Karpas-422 (cell line): Measurements from ENCODE around the gene ZNF138. TPM values are rescaled to one million over a fixed set of nuclear protein-coding genes. Genes with fewer than 3 reads are reported as not detected.

Experiments used
- DNase-seq: peaks from one replicate; pipeline ENCODE4 v3.0.0-alpha.2; 2015
- H2AFZ ChIP-seq: fragments of 200-600 bp; sonication (generic); 2 replicates; pipeline ENCODE4 v1.6.1; 2014; ENCODE audit warnings: antibody characterized with exemption, low read length, mixed read lengths
- H3K27ac ChIP-seq: fragments of 200-600 bp; sonication (generic); 2 replicates; pipeline ENCODE4 v1.5.1; 2014; ENCODE audit warnings: mild to moderate bottlenecking, low read length, moderate library complexity
- H3K27me3 ChIP-seq: fragments of 200-600 bp; sonication (generic); 2 replicates; pipeline ENCODE4 v1.6.1; 2014; ENCODE audit warnings: low read length, mixed read lengths
- H3K36me3 ChIP-seq: fragments of 200-600 bp; sonication (generic); 2 replicates; pipeline ENCODE4 v1.6.1; 2014; ENCODE audit warnings: low read length, mixed read lengths; ENCODE audit not compliant: insufficient read depth
- H3K4me1 ChIP-seq: fragments of 200-600 bp; sonication (generic); 2 replicates; pipeline ENCODE4 v1.6.1; 2014; ENCODE audit warnings: mild to moderate bottlenecking, low read length, mixed read lengths
- H3K4me2 ChIP-seq: fragments of 200-600 bp; sonication (generic); 2 replicates; pipeline ENCODE4 v1.6.1; 2014; ENCODE audit warnings: low read length, low read depth, mild to moderate bottlenecking; ENCODE audit not compliant: poor library complexity, severe bottlenecking
- H3K4me3 ChIP-seq: fragments of 200-600 bp; sonication (generic); 2 replicates; pipeline ENCODE4 v1.5.1; 2014; ENCODE audit warnings: mild to moderate bottlenecking, antibody characterized with exemption, low read length, mixed read lengths
- H3K79me2 ChIP-seq: fragments of 200-600 bp; sonication (generic); 2 replicates; pipeline ENCODE4 v1.6.1; 2014; ENCODE audit warnings: mild to moderate bottlenecking, low read length, mixed read lengths
- H3K9ac ChIP-seq: fragments of 200-600 bp; sonication (generic); 2 replicates; pipeline ENCODE4 v1.6.0; 2014; ENCODE audit warnings: low read length
- H3K9me2 ChIP-seq: fragments of 200-600 bp; sonication (generic), shearing (Covaris generic); replicated peaks from 2 replicates; pipeline ENCODE4 v1.6.0; 2014; ENCODE audit warnings: mild to moderate bottlenecking, low read length, moderate library complexity; ENCODE audit not compliant: insufficient read depth
- H3K9me3 ChIP-seq: fragments of 300-700, 200-600 bp; sonication (generic); 2 replicates; pipeline ENCODE4 v1.6.1; 2014; ENCODE audit warnings: low read length, mixed read lengths
- H4K20me1 ChIP-seq: fragments of 200-600 bp; sonication (generic); 2 replicates; pipeline ENCODE4 v1.6.1; 2014; ENCODE audit warnings: mild to moderate bottlenecking, antibody characterized with exemption, low read length, low read depth; ENCODE audit not compliant: insufficient read depth
- total RNA-seq: library from RNA; depleted of rRNA; stranded (reverse); fragments of >200 nt; shearing (Covaris generic); gene quantifications from 2 replicates; pipeline ENCODE4 v1.2.3, GENCODE V29; 2014; ENCODE audit warnings: low replicate concordance; rRNA removed

The ZNF138 gene
- total RNA-seq, 1 experiment from 2014 or later: 27.2 TPM

DNA sequence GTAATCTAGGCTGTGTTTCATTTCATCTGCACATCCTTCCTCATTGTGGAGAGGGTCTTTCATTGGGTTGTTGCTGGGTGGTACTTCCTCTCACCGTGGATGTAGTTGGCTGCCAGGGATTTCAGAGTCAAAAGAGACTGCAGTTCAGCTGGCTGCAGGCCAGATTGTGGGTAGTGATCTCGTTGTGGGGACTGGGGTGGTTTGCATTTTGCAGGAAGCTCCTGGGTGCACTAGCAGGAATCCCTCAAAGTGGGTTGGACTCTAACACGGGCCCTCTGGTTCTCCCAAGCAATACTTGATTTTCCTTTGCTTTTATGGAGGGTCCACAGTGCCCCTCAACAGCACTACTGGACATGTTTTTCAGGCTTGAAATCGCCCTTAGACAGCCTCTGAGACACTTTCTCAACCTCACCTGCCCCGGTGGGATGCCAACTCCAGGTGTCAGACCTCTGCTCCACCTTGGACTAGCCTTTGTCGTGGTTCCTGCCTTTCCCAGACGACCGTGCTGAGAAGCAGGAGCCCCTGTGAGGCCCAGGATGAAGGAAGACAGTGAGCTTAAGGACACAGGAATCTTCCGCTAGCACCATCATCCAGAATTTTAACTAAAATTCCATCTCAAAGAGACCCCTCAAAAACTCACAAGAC lies 85.0 kb downstream of the ZNF138 start:
- no peak overlapping the region for H2AFZ ChIP-seq
- no peaks in the 10 kb centered on the region for H3K9me2 ChIP-seq
- no peak overlapping the region for H3K27ac ChIP-seq
- no peaks in the 10 kb centered on the region for H4K20me1 ChIP-seq
- H3K4me3 ChIP-seq: no peak overlapping the region
- no peak overlapping the region for H3K9ac ChIP-seq
- H3K9me3 ChIP-seq: no peaks in the 10 kb centered on the region
- no peaks in the 10 kb centered on the region for H3K27me3 ChIP-seq
- DNase-seq: no peak
- no peak overlapping the region for H3K4me2 ChIP-seq
- no peaks in the 10 kb centered on the region for H3K79me2 ChIP-seq
- peaks cover 5% of the 10 kb centered on the region for H3K4me1 ChIP-seq
- no peaks in the 10 kb centered on the region for H3K36me3 ChIP-seq

DNA sequence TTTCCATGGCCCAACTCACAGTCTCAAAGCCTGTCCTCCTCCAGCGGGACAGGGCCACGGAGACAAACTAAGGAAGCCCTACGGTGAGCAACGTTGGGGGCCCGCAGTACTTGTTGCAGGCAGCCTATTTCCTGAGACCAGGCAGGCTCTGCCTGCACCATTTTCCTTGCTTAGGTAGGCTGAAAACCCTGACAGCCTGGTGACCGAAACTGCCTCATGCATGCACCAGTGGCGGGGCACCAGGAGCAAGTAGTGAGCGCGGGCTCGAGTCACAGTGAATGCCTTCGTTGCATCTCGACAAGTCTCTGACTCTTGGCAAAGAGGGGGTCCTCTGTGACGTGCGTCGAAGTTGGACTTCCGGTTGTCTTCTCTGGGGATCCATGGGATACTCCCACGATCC lies 85.6 kb downstream of the ZNF138 start:
- Histone ChIP-seq H3K27me3 (no peaks in the 10 kb centered on the region), H3K9ac (no peak overlapping the region), H3K4me1 (peaks cover 5% of the 10 kb centered on the region), H3K36me3 (no peaks in the 10 kb centered on the region), H3K9me2 (no peaks in the 10 kb centered on the region), H3K27ac (no peak overlapping the region), H2AFZ (no peak overlapping the region), H3K9me3 (no peaks in the 10 kb centered on the region), H4K20me1 (no peaks in the 10 kb centered on the region), H3K4me2 (no peak overlapping the region), H3K4me3 (no peak overlapping the region), H3K79me2 (no peaks in the 10 kb centered on the region)
- DNase-seq: no peak

DNA sequence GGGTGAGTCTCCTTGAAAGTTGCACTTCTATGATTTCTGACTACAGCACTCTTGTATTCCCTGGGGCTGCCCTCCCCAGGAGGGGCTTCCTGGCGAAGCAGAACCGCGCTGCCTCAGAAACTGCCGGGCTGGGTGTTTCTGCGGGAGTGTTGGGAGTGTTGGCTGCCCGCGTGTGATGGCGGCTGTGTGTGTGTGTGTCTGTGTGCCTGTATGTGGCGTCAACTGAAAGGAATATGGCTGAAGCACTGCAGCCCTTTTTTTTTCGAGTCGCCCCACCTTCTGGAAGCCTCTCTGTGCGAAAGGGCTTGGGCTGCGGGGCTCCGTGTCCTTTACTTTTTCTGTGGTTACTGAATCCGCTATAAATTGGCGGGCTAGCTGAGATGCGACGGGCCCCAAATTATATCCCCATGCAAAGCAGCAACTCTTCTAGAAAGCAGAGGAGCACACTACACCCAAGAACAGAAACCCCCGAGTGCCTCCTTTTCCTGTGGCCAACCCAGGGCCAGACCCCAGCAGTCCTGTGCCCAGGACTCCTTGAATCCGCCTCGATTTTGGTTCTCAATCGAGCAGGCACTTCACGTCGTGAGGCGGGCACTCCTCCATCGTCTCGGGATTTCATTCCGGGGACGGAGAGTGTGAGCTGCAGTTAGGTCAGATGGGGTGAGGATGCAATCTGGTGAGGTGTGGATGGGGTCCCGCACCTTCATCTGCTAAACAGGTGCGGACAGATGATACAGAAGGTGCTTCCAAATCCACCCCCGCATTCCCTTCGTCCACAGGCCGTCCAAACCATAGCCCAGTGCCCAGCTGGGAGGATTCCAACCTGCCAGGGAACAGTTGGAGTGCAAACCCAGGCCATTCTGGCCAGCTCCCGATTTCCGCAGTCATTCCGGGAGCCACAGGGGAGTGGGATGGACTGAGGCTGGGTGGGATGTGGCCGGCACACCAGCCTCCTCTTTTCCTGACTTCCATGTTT lies 86.4 kb downstream of the ZNF138 start:
- Histone ChIP-seq H3K27ac (no peak overlapping the region), H3K36me3 (no peaks in the 10 kb centered on the region), H3K4me2 (no peak overlapping the region), H3K4me3 (no peak overlapping the region), H4K20me1 (no peaks in the 10 kb centered on the region), H3K4me1 (peaks cover 5% of the 10 kb centered on the region), H3K9me2 (no peaks in the 10 kb centered on the region), H3K79me2 (no peaks in the 10 kb centered on the region), H2AFZ (no peak overlapping the region), H3K9me3 (no peaks in the 10 kb centered on the region), H3K27me3 (no peaks in the 10 kb centered on the region), H3K9ac (no peak overlapping the region)
- no peak for DNase-seq

DNA sequence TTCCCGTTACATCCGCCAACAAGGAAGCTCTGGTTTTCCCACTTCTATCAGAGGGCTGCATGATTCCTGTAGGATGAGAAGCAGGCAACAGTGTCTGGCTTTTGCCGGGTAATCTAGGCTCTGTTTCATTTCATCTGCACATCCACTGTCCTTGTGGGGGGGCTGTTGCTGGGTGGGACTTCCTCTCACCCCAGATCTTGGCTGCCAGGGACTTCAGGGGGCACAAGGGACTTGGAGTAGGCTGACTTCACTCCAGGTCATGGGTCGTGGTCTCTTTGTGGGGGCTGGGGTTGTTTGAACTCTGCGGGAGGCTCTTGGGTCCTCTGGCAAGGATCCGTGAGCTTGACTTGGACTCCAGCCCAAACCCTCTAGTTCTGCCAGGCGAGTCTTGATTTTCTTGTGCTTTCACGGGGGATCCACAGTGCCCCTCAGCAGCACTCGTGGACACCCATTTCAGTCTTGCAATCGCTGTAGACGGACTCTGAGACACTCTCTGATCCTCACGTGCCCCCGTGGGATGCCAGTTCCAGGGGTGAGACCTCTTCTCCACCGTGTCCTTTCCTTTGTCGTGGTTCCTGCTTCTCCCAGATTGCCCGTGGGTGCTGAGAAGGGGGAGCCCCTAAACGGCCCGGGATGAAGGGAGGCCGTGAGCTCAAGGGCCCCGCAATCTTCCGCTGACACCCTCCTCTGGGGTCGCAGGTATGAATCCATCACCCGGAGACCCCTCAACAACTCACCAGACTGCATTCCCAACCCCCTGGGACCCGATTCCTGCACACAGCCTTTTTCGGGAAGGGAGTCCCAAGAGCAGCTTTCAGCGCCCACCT lies 87.4 kb downstream of the ZNF138 start:
- no peak overlapping the region for H3K9ac ChIP-seq
- peaks cover 5% of the 10 kb centered on the region for H3K4me1 ChIP-seq
- no peaks in the 10 kb centered on the region for H3K9me2 ChIP-seq
- DNase-seq: no peak
- no peaks in the 10 kb centered on the region for H3K9me3 ChIP-seq
- no peaks in the 10 kb centered on the region for H3K27me3 ChIP-seq
- H2AFZ ChIP-seq: no peak overlapping the region
- no peak overlapping the region for H3K4me3 ChIP-seq
- no peaks in the 10 kb centered on the region for H3K36me3 ChIP-seq
- H4K20me1 ChIP-seq: no peaks in the 10 kb centered on the region
- H3K27ac ChIP-seq: no peak overlapping the region
- H3K79me2 ChIP-seq: no peaks in the 10 kb centered on the region
- no peak overlapping the region for H3K4me2 ChIP-seq

DNA sequence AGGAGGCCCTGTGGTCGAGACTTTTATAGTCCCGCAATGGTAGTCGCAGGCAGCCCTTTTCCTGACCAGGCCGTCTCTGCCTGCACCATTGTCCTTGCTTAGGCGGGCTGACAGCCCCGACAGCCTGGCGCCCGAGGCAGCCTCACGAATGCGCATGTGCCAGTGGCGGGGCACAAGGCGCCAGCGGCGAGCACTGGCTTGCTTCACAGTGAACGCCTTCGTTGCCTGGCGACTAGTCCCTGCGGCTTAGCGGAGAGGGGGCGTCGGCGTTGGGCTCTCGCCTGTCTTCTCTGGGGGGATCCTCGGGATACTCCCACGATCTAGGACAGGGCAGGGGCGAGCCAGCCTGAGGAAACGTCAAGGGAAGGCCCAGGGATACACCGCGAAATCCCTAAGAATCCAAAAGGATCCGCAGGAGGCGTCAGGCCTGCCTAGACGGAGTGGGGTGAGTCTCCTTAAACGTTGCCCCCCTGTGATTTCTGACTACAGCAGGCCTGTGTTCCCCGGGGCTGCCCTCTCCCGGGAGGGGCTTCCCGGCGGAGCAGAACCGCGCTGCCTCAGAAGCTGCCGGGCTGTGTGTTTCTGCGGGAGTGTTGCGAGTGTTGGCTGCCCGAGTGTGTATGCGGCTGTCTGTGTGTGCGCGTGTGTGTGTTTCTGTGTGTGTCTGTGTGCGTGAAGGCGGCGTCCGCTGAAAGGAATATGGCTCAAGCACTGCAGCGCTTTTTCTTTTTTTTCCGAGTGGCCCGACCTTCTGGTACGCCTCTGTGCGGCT lies 88.3 kb downstream of the ZNF138 start:
- H3K9me3 ChIP-seq: no peaks in the 10 kb centered on the region
- H3K4me3 ChIP-seq: no peak overlapping the region
- no peak overlapping the region for H3K4me2 ChIP-seq
- no peak overlapping the region for H2AFZ ChIP-seq
- DNase-seq: no peak
- H3K4me1 ChIP-seq: peaks cover 4% of the 10 kb centered on the region
- H3K27ac ChIP-seq: no peak overlapping the region
- no peak overlapping the region for H3K9ac ChIP-seq
- H3K36me3 ChIP-seq: no peaks in the 10 kb centered on the region
- no peaks in the 10 kb centered on the region for H3K27me3 ChIP-seq
- H4K20me1 ChIP-seq: no peaks in the 10 kb centered on the region
- H3K9me2 ChIP-seq: no peaks in the 10 kb centered on the region
- H3K79me2 ChIP-seq: no peaks in the 10 kb centered on the region

Other genes starting within 250 kb of the ZNF138 start
- gene ZNF680, start 231.4 kb upstream of the ZNF138 start, total RNA-seq: 18.3 and 73.6 TPM in 2 replicates
- gene ZNF107, start 128.3 kb upstream of the ZNF138 start, total RNA-seq: 18.1 and 36.7 TPM in 2 replicates
- gene ZNF273, start 108.8 kb downstream of the ZNF138 start, total RNA-seq: 16.2 and 22.0 TPM in 2 replicates
- gene ZNF117, start 196.6 kb downstream of the ZNF138 start, total RNA-seq: 6.8 and 19.0 TPM in 2 replicates
- gene ERV3-1, start 212.3 kb downstream of the ZNF138 start, total RNA-seq: 20.0 and 28.8 TPM in 2 replicates